NCI-H748 (cell line): Measurements from ENCODE around the gene CRIP3.
"Not testable (repeated sequence)": the region's sequence is repeated elsewhere in the genome, so short reads cannot be mapped to it uniquely, and the experiment has no call there.

Experiments
- DNase-seq: peaks from one replicate; lab custom pipeline; 2025; ENCODE audit not compliant: unreplicated experiment; lab: John Stamatoyannopoulos, UW

The CRIP3 gene

GRCh38 chr6:43308101-43308989, at the start of gene CRIP3:
CRIP3 (minus strand) TSS chr6:43308826; CDS start chr6:43308792, 34 bp downstream.
- peak; percentile 84 for DNase-seq

DNA sequence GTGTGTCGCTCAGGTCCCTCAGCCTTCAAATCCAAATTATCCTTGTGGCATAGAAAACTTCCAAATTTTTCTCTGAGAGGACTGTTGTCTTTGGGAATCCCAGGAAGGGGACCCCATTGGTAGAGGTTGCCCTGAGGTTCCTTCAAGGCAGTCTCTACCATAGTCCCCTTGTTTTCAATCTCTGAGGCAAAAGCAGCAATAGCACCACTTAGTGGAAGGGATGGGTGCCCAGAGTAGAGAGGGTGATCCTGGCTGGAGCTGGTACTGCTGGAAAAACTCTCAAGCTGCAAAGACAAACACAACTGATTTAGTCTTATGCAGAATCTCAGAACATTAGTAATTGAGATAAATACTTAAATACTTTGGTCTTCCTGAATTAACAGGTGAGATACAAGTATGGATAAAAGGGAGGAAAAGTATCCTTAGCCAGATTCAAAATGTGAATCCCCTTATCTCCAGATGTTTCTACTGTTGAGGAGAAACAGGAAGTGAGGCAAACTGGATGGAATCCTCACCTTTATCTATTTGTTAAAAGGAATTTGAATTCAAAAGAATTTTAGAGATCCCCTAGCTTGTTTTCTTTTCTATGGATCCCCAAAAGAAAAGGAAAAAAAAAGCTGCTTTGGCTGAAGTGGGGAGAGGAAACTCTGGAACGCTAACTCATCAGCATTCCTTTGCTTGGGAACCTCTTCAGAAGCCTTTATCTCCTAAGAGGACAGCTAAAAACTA, 47.4 kb upstream of the CRIP3 start:
- no peak for DNase-seq

DNA sequence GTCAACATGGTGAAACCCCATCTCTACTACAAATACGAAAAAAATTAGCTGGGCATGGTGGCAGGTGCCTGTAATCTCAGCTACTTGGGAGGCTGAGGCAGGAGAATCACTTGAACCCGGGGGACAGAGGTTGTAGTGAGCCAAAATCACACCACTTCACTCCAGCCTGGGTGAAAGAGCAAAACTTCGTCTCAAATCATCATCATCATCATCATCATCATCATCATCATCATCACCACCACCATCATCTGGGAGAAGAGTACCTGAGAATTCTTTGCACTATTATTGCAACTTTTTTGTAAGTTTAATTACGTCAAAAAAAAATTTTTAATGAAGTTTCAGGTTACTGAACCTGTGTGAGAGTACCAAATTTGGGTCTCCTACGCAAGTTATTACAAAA, 43.3 kb upstream of the CRIP3 start:
- DNase-seq, result not testable (repeated sequence)

GRCh38 chr6:43347444-43347843, 38.8 kb upstream of the CRIP3 start:
- no peak for DNase-seq

GRCh38 chr6:43347021-43347420, 38.4 kb upstream of the CRIP3 start:
- no peak for DNase-seq

GRCh38 chr6:43346243-43346642, 37.6 kb upstream of the CRIP3 start:
- not testable (repeated sequence) for DNase-seq

DNA sequence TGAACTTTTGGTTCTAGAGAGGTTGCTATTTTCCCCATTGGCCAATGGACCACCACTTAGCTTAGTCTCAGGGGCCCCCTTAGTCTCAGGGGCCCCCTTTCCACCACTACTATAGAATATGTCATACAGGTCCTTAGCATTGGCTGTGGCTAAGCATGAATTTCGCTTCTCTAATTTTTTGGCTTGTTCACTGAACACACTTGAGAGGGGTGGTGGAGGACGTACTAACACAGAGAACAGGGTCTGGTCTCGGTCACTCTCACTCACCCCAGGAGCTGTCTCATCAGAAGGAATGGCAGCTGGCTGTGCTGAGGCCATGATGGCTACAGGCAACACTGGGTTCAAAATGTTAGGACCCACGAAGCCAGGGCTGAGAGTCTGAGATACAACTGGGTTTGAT, 30.5 kb upstream of the CRIP3 start:
- no peak for DNase-seq

- no peak for DNase-seq
Measured at GRCh38 chr6:43338243-43338642, 29.6 kb upstream of the CRIP3 start.

DNA sequence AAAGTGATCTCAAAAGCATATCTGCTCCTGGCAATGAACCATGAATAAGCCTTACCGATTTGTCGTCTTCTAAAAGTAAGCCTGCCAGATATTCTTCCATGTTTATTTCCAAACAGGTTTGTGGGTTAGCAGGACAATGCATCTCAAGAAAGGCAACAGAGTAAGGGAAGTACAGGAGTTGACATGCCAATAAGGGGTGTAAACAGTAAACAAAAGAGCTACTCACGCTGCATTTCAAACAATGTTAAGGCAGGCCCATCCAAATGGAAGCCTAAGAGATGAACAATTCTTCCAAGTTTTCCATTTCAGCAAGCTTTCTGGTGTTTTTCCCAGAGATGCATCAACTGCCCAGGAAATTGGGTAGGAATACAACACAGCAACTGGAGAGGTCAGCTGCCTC, 27.8 kb upstream of the CRIP3 start:
- no peak for DNase-seq

DNA sequence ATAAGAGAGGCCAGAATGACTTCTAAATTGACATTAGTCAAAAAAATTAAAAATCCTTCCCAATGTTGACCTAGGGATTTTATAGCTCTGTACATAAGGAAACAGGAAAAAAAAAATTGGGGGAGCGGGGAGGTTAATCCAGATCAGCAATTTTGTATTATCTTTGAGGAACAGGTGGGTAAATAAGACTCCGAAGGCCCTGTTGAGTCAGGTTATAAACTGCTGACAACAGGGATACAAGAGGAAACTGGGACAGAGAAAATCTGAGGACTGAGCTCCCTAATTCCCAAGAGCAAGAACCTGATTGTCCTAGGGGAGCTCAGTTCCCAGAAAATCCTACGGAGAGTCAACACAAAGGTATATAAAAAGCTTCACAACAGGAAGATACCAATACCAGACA, 26.8 kb upstream of the CRIP3 start:
- peak; percentile 40 for DNase-seq

DNA sequence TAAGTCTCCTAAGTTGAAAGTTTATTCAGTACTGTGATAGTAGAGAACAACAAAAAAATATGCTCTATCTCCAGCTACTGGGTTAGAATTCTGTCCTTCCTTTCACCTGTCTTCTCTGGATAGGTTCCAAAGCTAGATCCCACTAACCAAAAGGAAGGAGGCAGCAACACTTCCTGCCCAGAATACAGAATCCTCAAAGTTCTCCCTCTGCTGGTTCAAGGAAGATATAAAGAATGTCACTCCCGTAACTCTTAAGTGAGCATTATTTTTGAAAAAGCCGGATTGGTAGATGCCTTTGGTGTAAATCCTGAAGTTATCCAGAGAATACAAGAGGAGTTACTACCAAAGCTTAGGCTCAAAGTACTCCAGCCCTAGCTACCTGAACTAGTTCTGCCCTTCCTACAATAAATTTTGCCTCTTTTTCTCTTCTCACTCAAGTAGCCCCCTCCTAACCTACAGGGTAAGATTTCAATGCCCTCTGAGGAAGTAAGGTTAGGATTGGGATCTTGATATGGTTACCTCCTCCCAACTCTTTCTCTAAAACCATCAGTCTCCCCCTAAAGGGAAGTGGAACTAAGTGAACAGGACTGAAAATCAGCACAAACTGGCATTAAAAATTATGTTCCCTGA, 26.0 kb upstream of the CRIP3 start:
- peak; percentile 42 for DNase-seq

DNA sequence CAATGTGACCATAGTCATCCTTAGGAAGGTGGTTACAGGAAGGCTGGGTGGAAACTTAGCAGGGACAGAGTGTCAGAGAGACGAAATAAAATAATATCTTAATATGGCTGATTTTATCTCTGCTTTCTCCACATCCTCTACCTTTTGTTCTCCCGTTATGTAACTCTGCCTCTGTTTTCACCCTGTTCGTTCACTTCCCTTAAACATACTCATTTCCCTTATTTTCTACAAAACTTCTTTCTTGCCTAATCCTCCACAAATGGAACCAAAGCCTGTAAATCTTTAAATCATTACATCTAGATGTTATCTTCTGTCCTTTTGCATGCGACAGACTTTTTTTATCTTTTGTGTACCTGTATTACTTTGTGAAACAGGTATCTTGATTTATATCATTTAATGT, 23.3 kb upstream of the CRIP3 start:
- DNase-seq, result no peak

DNA sequence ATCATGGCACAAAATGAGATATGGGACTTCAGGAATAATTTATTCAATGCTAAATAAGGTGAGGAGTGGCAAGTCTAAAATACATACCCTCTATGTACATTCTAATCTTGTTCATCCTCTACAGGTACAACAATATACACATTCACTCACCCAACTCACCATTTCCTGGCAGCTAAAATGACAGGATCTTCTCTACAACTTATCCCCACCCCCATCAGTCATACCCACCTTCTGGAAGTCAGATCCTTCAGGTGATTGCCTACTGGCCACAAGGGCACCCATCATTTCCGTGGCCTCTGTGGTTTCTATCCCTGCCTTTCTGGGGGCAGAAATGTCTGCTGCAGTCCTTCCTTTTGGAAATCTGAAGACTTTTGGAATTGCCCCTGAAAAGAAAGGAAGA, 22.8 kb upstream of the CRIP3 start:
- no peak for DNase-seq

- no peak for DNase-seq
Measured at GRCh38 chr6:43328528-43328927, 19.9 kb upstream of the CRIP3 start.

DNA sequence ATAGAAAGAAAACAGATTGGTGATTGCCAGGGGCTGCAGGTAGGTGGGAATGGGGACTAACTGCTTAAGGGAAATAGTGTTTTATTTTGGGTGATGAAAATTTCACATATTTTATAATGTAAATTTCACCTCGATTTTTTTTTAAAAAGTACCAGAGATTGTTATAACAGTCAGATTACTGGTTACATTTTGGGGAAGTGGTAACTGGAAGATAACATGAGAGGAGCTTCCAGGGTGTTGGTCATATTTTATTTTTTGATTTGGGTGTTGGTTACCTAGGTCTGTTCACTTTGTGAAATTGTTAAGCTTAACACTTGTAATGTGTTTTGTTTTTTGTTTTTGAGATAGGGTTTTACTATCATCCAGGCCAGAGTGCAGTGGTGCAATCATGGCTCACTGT, 17.2 kb upstream of the CRIP3 start:
- DNase-seq, result no peak

GRCh38 chr6:43318011-43318410, 9.4 kb upstream of the CRIP3 start:
- no peak for DNase-seq

GRCh38 chr6:43313813-43314212, 5.2 kb upstream of the CRIP3 start:
- no peak for DNase-seq

DNA sequence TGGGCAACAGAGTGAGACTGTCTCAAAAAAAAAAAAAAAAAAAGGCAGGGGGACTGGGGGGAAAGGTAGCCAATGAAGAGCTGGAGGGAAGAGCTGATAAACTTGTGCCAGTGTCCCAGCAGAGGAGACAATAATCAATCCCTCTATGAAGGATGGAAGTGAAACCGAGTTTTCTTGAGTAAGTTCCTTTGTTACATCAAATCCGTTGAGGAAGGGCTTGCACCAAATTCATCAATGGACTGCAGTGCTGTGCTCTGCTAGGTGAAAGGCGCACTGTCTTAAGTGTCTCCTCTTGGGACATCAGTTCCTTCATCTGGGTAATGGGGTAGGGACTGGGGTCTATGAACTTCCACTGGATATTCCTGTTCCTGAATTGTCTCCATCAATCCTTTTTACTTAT, 3.0 kb upstream of the CRIP3 start:
- no peak for DNase-seq

GRCh38 chr6:43310624-43311023, 2.0 kb upstream of the CRIP3 start:
- DNase-seq, result no peak

DNA sequence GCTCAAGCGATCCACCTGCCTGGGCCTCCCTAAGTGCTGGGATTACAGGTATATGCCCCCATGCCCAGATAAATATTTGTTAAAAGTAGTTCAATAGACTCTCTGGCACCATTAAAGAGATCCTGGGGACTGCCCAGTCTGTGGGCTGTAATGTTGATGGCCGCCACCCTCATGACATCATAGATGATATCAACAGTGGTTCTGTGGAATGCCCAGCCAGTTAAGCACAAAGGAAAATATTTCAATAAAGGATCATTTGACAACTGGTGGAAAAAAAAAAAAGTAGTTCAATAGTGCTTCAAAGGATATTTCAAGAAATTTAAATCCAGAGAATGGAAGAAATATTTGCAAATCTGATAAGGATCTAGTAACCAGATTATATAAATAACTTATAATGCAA, 1.5 kb upstream of the CRIP3 start:
- no peak for DNase-seq

DNA sequence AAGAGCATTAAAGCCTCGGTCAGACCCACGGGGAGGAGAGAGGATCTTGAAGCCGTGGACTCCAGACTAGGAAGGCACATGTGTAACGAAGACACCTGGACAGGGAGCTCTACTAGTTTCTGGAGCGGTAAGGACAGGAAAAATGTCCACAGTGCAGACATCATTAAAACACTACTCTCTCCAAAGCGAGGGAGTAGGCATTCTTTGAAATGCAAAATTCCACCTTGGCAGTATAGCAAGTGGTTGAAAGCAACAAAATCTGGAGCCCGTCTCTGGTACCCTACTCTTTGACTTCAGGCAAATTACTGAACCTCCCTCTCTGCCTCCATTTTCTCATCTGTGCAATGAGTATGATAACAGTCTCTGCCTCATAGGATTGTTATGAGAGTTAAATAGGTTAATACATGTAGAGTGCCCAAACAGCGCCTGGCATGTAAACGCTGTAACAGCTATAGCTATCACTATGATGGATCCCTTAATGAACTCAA, 408 bp upstream of the CRIP3 start:
- DNase-seq, result no peak
